ENCODE results near the gene ZSWIM7. TPM values are rescaled to one million over a fixed set of nuclear protein-coding genes. Genes with fewer than 3 reads are reported as not detected.

The ZSWIM7 gene
- total RNA-seq, 6 experiments from 2014 or later: 10.6 to 21.8 (median 11.8) TPM

- H3K27ac ChIP-seq: no peak overlapping the region
- no peaks in the 10 kb centered on the region for H3K27me3 ChIP-seq
- DNase-seq (no peak), ATAC-seq (no peak)
- intact Hi-C loops (cut with DNase I): no loop called here
- 100% methylated on average over 1 of the region's 4 CpGs for WGBS (ENCODE audit: insufficient coverage, low coverage, low lambda C conversion rate, missing lambda C conversion rate)
- H3K36me3 ChIP-seq: no peaks in the 10 kb centered on the region
- TF ChIP-seq CTCF (IDR thresholded peaks at IDR 0.05): no peak
- TF ChIP-seq POLR2A (IDR thresholded peaks at IDR 0.05): no peak
- peaks cover 0 to 7% (median 0%) of the 10 kb centered on the region in 4 donors for H3K4me1 ChIP-seq
- no peak overlapping the region for H3K4me3 ChIP-seq
- H3K9me3 ChIP-seq: no peaks in the 10 kb centered on the region
Measured at GRCh38 chr17:15963670-15964110, 35.8 kb downstream of the ZSWIM7 start.

DNA sequence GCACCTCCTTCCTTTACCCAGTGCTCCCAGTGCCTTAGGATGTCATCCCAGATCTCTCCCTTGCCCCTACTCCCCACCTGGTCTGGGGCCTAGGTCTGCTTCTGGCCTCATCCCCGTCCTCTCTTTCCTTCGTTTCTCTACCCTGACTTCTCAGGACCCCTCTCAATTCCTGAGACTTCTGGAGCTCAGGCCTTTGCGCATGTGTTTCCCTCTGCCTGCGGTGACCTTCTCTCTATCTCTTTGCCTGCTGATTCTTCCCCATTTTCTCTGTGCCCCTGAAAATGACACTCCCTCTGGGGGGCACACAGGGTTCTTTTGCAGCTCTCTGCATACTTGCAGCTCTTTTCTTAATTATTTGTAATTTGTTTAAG, 41.0 kb downstream of the ZSWIM7 start:
- DNase-seq: no peak
- no peak overlapping the region for H3K27ac ChIP-seq
- no peaks in the 10 kb centered on the region for H3K27me3 ChIP-seq
- intact Hi-C loops (cut with DNase I): no loop called here
- ATAC-seq: no peak
- 89% methylated on average over 1 of the region's 4 CpGs for WGBS (ENCODE audit: insufficient coverage, low coverage, low lambda C conversion rate, missing lambda C conversion rate)
- H3K4me1 ChIP-seq: no peaks in the 10 kb centered on the region
- H3K4me3 ChIP-seq: no peak overlapping the region
- no peaks in the 10 kb centered on the region for H3K36me3 ChIP-seq
- TF ChIP-seq CTCF (IDR thresholded peaks at IDR 0.05) (no peak), POLR2A (IDR thresholded peaks at IDR 0.05) (no peak)
- no peaks in the 10 kb centered on the region for H3K9me3 ChIP-seq

GRCh38 chr17:15957608-15958307, 41.7 kb downstream of the ZSWIM7 start:
- intact Hi-C loops (cut with DNase I): no loop called here
- 97% methylated on average over 8 of the region's 19 CpGs for WGBS (ENCODE audit: insufficient coverage, low coverage, low lambda C conversion rate, missing lambda C conversion rate)
- Histone ChIP-seq H3K36me3 (no peaks in the 10 kb centered on the region), H3K27ac (no peak overlapping the region), H3K4me3 (no peak overlapping the region), H3K27me3 (no peaks in the 10 kb centered on the region), H3K9me3 (no peaks in the 10 kb centered on the region), H3K4me1 (no peaks in the 10 kb centered on the region)
- ATAC-seq (no peak), DNase-seq (no peak)
- no peak for TF ChIP-seq POLR2A (IDR thresholded peaks at IDR 0.05)
- no peak for TF ChIP-seq CTCF (IDR thresholded peaks at IDR 0.05)

DNA sequence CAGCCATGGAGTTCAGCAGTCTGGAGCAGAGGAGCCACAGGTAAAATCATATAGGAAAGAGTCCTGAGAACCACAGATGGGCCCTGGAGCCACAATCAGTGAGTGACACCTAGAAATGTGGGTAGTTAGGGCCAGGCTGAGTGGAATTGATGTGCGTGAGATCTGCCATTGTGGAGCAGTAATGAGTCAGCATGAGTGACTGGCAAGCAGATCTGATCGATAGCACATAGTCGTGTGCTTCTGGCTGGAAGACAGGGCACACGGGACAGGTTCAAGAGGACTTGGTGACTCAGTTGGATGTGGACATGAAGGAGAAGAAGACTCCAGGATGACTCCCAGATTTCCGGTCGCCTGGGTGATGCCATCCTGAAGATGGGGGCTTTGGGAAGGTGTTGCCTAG, 42.3 kb downstream of the ZSWIM7 start:
- intact Hi-C loops (cut with DNase I): no loop called here
- H3K27ac ChIP-seq: no peak overlapping the region
- H3K36me3 ChIP-seq: no peaks in the 10 kb centered on the region
- no peak for TF ChIP-seq CTCF (IDR thresholded peaks at IDR 0.05)
- no peak for TF ChIP-seq POLR2A (IDR thresholded peaks at IDR 0.05)
- H3K4me3 ChIP-seq: no peak overlapping the region
- 77% methylated on average over 4 of the region's 6 CpGs for WGBS (ENCODE audit: insufficient coverage, low coverage, low lambda C conversion rate, missing lambda C conversion rate)
- no peaks in the 10 kb centered on the region for H3K4me1 ChIP-seq
- ATAC-seq: no peak
- DNase-seq: peak in 1 of 3 donors; percentile 27
- H3K27me3 ChIP-seq: no peaks in the 10 kb centered on the region
- no peaks in the 10 kb centered on the region for H3K9me3 ChIP-seq

Data from right lobe of liver (tissue), 6 donors.